Measurements from ENCODE around the gene RETREG2.
A peak's percentile ranks its signal among the peaks of the same experiment; 100 is the strongest.

RETREG2 gene

DNA sequence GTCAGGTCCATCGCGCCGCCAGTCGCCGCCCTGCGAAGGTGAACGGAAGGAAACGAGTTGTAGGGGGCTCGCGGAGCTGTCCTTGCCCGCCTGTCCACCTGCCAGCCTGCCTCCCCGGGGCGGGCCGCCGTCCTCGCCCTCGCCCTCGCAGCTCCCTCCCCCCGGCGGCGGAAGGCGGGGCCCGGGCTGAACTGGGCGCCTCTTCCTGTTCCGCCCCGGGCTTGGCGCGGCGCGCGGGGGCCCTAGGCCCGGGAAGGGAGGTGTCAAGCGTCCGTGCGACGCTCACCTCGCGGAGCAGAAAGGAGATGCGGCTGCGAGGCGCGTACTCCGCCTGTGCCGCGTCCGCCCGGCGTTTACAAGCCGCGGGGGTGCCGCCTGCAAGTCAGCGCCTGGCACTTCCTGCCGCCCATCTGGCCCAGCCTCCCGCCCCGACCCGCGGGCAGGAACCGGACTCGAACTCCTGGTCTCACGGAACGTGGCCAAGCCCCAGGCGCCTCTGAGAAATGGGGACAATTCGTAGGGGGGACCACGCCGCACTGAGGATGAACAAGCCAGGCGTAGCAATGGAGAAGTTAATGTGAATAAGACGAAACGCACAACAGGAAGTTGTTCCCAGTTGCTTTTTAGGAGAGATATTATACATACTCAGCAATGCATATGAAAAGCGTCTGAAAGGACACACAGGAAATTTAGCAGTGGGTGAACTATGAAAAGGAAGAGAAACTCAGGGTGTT lies 1.1 kb upstream of the RETREG2 start, which contains the start of gene CNPPD1:
TSS of gene CNPPD1 (minus strand) at position 108 of the 734 bp plus-strand sequence. CDS start at position 11, 97 bp downstream.
- peak within 1 kb of the TSS; percentile 98 for H3K27ac ChIP-seq
- TF ChIP-seq, protein P1, sequence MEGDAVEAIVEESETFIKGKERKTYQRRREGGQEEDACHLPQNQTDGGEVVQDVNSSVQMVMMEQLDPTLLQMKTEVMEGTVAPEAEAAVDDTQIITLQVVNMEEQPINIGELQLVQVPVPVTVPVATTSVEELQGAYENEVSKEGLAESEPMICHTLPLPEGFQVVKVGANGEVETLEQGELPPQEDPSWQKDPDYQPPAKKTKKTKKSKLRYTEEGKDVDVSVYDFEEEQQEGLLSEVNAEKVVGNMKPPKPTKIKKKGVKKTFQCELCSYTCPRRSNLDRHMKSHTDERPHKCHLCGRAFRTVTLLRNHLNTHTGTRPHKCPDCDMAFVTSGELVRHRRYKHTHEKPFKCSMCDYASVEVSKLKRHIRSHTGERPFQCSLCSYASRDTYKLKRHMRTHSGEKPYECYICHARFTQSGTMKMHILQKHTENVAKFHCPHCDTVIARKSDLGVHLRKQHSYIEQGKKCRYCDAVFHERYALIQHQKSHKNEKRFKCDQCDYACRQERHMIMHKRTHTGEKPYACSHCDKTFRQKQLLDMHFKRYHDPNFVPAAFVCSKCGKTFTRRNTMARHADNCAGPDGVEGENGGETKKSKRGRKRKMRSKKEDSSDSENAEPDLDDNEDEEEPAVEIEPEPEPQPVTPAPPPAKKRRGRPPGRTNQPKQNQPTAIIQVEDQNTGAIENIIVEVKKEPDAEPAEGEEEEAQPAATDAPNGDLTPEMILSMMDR (IDR thresholded peaks at IDR 0.05), result peak in 1 of 2 experiments; percentile 8
- DNase-seq, result peak; percentile 89 to 95
- H3K27me3 ChIP-seq, result no peaks in the 10 kb centered on the region
- H3K9me3 ChIP-seq, result no peaks in the 10 kb centered on the region
- H3K4me3 ChIP-seq, result peak within 1 kb of the TSS; percentile 87 to 90
- peaks cover 48 to 61% (median 60%) of the 10 kb centered on the region in 3 donors for H3K36me3 ChIP-seq
- peaks cover 4 to 36% (median 33%) of the 10 kb centered on the region in 4 donors for H3K4me1 ChIP-seq
- intact Hi-C loops (cut with DNase I; ENCODE audit: low total_unique reads), result loop anchor here (5.0 to 10.0 kb wide), 2 partner anchors 40 to 208 kb away; partner anchors contain the start of genes ABCB6 and DNPEP

DNA sequence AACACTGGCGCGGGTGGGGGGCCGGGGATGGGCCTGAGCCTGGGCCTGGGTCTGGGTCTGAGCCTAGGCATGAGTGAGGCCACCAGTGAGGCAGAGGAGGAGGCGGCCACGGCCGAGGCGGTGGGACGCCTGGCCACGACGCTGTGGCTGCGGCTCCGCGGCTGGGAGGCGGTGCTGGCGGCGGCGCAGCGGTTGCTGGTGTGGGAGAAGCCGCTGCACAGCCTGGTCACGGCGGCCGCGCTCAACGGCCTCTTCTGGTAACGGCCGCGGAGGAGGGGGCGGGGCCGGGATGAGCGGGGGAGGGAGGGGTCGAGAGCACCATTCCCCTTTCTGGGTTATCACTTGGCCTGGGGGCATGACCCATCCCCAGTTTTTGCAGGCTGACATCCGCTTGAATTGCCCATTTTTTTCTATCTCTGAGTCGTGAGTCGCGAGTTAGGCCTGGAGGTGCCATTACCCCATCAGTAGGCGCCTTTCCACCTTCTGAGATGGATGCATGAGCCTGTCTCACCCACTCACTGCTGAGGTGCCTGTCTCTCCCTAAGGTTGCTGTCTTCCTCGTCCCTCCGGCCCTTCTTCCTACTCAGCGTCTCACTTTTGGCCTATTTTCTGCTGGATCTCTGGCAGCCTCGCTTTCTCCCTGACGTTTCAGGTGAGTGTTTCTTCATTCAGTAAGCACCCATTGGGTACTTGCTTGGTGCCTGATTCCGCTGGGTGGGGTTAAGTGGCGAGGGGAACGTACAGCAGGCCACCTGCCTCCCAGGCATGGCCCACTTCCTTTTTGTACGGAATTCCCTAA lies 501 bp downstream of the RETREG2 start:
- H3K4me1 ChIP-seq, result peaks cover 4 to 36% (median 33%) of the 10 kb centered on the region in 4 donors
- intact Hi-C loops (cut with DNase I; ENCODE audit: low total_unique reads), result loop anchor here (5.0 to 10.0 kb wide), 2 partner anchors 39 to 206 kb away; partner anchors contain the start of genes ABCB6 and DNPEP
- TF ChIP-seq, protein P1 (IDR thresholded peaks at IDR 0.05), result peak in 1 of 2 experiments; percentile 1
- H3K36me3 ChIP-seq, result peaks cover 53 to 61% (median 60%) of the 10 kb centered on the region in 3 donors
- no peaks in the 10 kb centered on the region for H3K9me3 ChIP-seq
- H3K27me3 ChIP-seq, result no peaks in the 10 kb centered on the region
- H3K27ac ChIP-seq, result peak overlapping the region; percentile 98
- H3K4me3 ChIP-seq, result peak overlapping the region; percentile 87 to 90
- peak in 1 of 2 donors; percentile 53 for DNase-seq

DNA sequence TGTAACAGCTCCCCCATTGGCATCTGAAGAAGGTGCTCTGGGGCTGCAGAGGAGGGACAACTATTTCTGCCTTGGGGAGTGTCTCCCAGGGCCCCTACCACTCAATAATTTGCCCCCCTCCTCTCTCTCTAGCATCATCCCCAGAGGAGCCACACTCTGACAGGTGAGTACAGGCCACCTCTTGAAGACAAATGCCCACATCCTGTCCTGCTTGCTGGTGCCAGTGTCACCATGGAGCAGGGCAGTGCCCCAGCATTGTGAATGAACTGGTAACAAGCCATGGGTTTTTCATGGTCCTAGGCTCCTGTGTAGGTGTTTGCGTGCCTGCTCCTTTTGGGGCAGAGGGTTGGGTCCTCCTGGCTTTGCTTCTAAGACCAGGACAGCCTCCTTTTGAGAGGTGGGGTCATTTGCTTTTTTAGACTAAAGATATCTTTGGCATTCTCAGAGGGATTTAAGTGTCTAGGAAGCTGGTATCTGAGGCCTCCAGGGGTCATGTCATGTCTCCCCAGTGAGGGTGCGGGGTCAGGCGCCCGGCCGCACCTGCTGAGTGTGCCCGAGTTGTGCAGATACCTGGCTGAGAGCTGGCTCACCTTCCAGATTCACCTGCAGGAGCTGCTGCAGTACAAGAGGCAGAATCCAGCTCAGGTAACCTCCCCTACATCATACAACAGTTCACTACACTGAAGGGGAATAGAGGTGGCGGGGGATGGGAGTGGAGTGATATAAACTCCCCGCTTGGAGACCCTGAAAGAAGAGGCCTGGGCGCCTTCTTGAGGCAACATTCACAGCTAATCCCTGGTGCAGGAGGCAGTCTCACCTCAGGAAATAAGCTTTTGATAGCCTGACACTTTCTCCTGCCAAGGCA lies 1.8 kb downstream of the RETREG2 start:
- TF ChIP-seq, protein P1 (IDR thresholded peaks at IDR 0.05), result no peak
- Histone ChIP-seq H3K4me1 (peaks cover 4 to 29% (median 28%) of the 10 kb centered on the region in 4 donors), H3K27ac (no peak overlapping the region), H3K36me3 (peaks cover 50 to 57% (median 55%) of the 10 kb centered on the region in 3 donors), H3K9me3 (no peaks in the 10 kb centered on the region), H3K27me3 (no peaks in the 10 kb centered on the region), H3K4me3 (no peak overlapping the region)
- no peak for DNase-seq
- intact Hi-C loops (cut with DNase I; ENCODE audit: low total_unique reads), result loop anchor here (5.0 to 10.0 kb wide), 2 partner anchors 37 to 205 kb away; partner anchors contain the start of genes ABCB6 and DNPEP

DNA sequence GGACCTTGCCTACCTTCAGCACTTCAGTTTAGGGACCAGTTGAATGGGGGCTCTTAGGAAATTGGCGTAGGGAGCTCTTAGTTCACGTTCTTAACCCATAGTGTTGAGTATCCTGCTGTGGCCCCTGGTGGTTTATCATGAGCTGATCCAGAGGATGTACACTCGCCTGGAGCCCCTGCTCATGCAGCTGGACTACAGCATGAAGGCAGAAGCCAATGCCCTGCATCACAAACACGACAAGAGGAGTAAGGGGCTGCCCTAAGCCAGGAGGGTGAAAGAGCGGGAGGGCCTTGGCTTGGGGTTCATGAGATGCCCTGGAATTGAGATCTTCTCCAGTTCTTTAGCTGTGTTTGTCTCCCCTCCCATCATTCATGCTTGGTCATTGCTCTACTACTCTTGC lies 2.9 kb downstream of the RETREG2 start:
- no peaks in the 10 kb centered on the region for H3K27me3 ChIP-seq

More for the DNA sequence above, 2.9 kb downstream of the RETREG2 start:
- TF ChIP-seq, protein P1 (IDR thresholded peaks at IDR 0.05), result no peak
- Histone ChIP-seq H3K27ac (no peak overlapping the region), H3K4me3 (no peak overlapping the region), H3K36me3 (peaks cover 47 to 55% (median 54%) of the 10 kb centered on the region in 3 donors), H3K9me3 (no peaks in the 10 kb centered on the region), H3K4me1 (peaks cover 4 to 19% (median 17%) of the 10 kb centered on the region in 4 donors)
- no peak for DNase-seq
- intact Hi-C loops (cut with DNase I; ENCODE audit: low total_unique reads), result no loop called here
